Trophoblast cell (in vitro differentiated cells and primary cell): ENCODE data around the gene TMEM273.
A peak's percentile ranks its signal among the peaks of the same experiment; 100 is the strongest.

Experiments used
- DNase-seq, 2 donors: peaks; one replicate each; pipeline ENCODE4 v3.0.0-alpha.2; 2016
- H2AFZ ChIP-seq: 2 replicates; pipeline ENCODE4 v1.6.1; 2013; ENCODE audit warnings: low read length, moderate library complexity, mild to moderate bottlenecking; ENCODE audit not compliant: insufficient read depth, poor library complexity
- H2AK5ac ChIP-seq: 2 replicates; pipeline ENCODE4 v1.6.1; 2013; ENCODE audit warnings: mild to moderate bottlenecking, low read length
- H2BK120ac ChIP-seq: 2 replicates; pipeline ENCODE4 v1.6.1; 2013; ENCODE audit warnings: low read length, mild to moderate bottlenecking, moderate library complexity; ENCODE audit not compliant: insufficient read depth, poor library complexity
- H2BK12ac ChIP-seq: 2 replicates; pipeline ENCODE4 v1.6.1; 2013; ENCODE audit warnings: mild to moderate bottlenecking, low read length, moderate library complexity
- H2BK5ac ChIP-seq: 2 replicates; pipeline ENCODE4 v1.6.1; 2013; ENCODE audit warnings: low read length, low read depth, moderate library complexity, mild to moderate bottlenecking; ENCODE audit not compliant: poor library complexity
- H3K14ac ChIP-seq: 2 replicates; pipeline ENCODE4 v1.6.1; 2013; ENCODE audit warnings: mild to moderate bottlenecking, low read length
- H3K18ac ChIP-seq: 2 replicates; pipeline ENCODE4 v1.6.1; 2013; ENCODE audit warnings: mild to moderate bottlenecking, low read length
- H3K23ac ChIP-seq: 2 replicates; pipeline ENCODE4 v1.6.1; 2013; ENCODE audit warnings: low read length
- H3K27ac ChIP-seq: 2 replicates; pipeline ENCODE4 v1.5.1; 2013; ENCODE audit warnings: low read depth, mild to moderate bottlenecking, inconsistent platforms, low read length, moderate library complexity
- H3K27me3 ChIP-seq: 2 replicates; pipeline ENCODE4 v1.6.1; 2013; ENCODE audit warnings: inconsistent platforms, mild to moderate bottlenecking, low read length, moderate library complexity; ENCODE audit not compliant: insufficient read depth
- H3K36me3 ChIP-seq, 2 experiments: 1 replicate in 1 of 2; 2 replicates in 1 of 2; pipeline ENCODE4 v1.6.1; 2013; ENCODE audit warnings: low read length in 2 of 2, mild to moderate bottlenecking in 2 of 2, moderate library complexity in 1 of 2; ENCODE audit not compliant: insufficient read depth in 2 of 2, control insufficient read depth in 1 of 2
- H3K4ac ChIP-seq: 2 replicates; pipeline ENCODE4 v1.6.1; 2013; ENCODE audit warnings: low read depth, mild to moderate bottlenecking, low read length, moderate library complexity
- H3K4me1 ChIP-seq, 2 experiments: 1 replicate in 1 of 2; 2 replicates in 1 of 2; pipeline ENCODE4 v1.6.1; 2013; ENCODE audit warnings: low read length in 2 of 2, mild to moderate bottlenecking in 2 of 2, moderate library complexity in 1 of 2; ENCODE audit not compliant: insufficient read depth in 2 of 2, control insufficient read depth in 1 of 2
- H3K4me2 ChIP-seq: 2 replicates; pipeline ENCODE4 v1.6.1; 2013; ENCODE audit warnings: inconsistent platforms, mild to moderate bottlenecking, low read length, moderate library complexity
- H3K4me3 ChIP-seq: 2 replicates; pipeline ENCODE4 v1.5.1; 2013; ENCODE audit warnings: mild to moderate bottlenecking, low read depth, low read length, inconsistent platforms
- H3K79me1 ChIP-seq: one replicate; pipeline ENCODE4 v1.6.1; 2013; ENCODE audit warnings: low read length
- H3K79me2 ChIP-seq: 2 replicates; pipeline ENCODE4 v1.6.1; 2013; ENCODE audit warnings: low read length, mild to moderate bottlenecking; ENCODE audit not compliant: control insufficient read depth, insufficient read depth, poor library complexity
- H3K9ac ChIP-seq: 2 replicates; pipeline ENCODE4 v1.6.1; 2013; ENCODE audit warnings: mild to moderate bottlenecking, low read length
- H3K9me3 ChIP-seq: 2 replicates; pipeline ENCODE4 v1.6.1; 2013; ENCODE audit warnings: low read depth, mild to moderate bottlenecking, control low read depth, inconsistent platforms, low read length; ENCODE audit not compliant: insufficient read depth
- H4K12ac ChIP-seq: 2 replicates; pipeline ENCODE4 v1.6.1; 2013; ENCODE audit warnings: low read depth, mild to moderate bottlenecking, low read length, moderate library complexity
- H4K8ac ChIP-seq: 2 replicates; pipeline ENCODE4 v1.6.1; 2013; ENCODE audit warnings: low read depth, mild to moderate bottlenecking, low read length, moderate library complexity
- H4K91ac ChIP-seq: one replicate; pipeline ENCODE4 v1.6.1; 2013; ENCODE audit warnings: low read depth, mild to moderate bottlenecking, low read length, moderate library complexity
- WGBS: extraction: QIAGEN DNeasy Blood & Tissue Kit; methylation state at CpG from one replicate; pipeline ENCODE4 v1.1.7; 2013; ENCODE audit warnings: missing lambda C conversion rate; ENCODE audit not compliant: insufficient read length, insufficient coverage; ENCODE audit errors: extremely low coverage; 5-methylcytosine and 5-hydroxymethylcytosine counted together

TMEM273 gene

DNA sequence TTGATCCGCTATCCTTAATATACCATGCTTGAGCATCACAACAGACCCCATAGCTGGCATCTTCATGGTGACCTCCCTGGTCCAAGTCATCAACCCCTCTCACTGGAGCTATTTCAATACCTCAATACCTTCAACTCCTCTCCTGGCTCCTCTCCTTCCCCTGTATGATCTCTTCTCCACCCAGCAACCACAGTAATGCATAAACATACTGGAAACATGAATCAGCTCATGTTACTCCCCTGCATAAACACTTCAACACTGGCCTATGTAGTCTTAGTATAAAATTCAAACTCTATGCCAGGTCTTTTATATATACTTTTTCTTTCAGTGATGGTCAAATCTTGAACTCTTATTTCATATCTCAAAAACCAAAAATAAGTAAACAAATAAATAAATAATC lies 31.8 kb upstream of the TMEM273 start:
- no peak overlapping the region for H3K18ac ChIP-seq

DNA sequence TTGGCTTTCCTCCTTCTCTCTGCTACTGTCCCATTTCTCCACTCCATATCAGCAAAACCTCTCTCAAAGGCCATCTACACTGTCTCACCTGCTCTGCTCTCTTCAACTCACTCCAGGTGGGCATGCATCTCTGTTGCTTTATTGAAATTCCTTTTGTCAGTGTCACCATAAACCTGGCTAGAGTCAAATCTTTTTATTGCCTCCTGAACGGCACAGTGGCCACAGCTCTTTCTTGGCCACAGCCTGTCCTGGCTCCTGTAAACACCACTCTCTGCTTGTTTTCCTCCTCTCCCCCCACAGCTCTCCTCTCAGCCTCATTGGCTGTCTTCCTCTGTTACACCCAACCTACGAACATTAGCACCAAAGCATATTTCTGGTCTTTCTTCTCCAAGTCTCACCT lies 31.1 kb upstream of the TMEM273 start:
- H3K18ac ChIP-seq: no peak overlapping the region
- no peak overlapping the region for H4K8ac ChIP-seq
- no CpG with 5 or more reads among the region's 2 CpGs for WGBS
- H3K79me1 ChIP-seq: no peaks in the 10 kb centered on the region
- H3K9me3 ChIP-seq: no peaks in the 10 kb centered on the region
- no peak overlapping the region for H2BK12ac ChIP-seq
- H2AK5ac ChIP-seq: no peak overlapping the region
- no peak overlapping the region for H4K12ac ChIP-seq
- H3K4ac ChIP-seq: no peak overlapping the region
- H3K4me2 ChIP-seq: no peak overlapping the region
- DNase-seq: no peak
- H3K27ac ChIP-seq: no peak overlapping the region
- no peak overlapping the region for H4K91ac ChIP-seq
- H3K23ac ChIP-seq: no peak overlapping the region
- H3K14ac ChIP-seq: no peak overlapping the region
- no peak overlapping the region for H3K9ac ChIP-seq
- no peak overlapping the region for H2BK120ac ChIP-seq
- no peak overlapping the region for H2BK5ac ChIP-seq
- no peaks in the 10 kb centered on the region for H3K4me1 ChIP-seq
- H3K4me3 ChIP-seq: no peak overlapping the region
- H2AFZ ChIP-seq: no peak overlapping the region
- no peaks in the 10 kb centered on the region for H3K36me3 ChIP-seq
- H3K27me3 ChIP-seq: no peaks in the 10 kb centered on the region
- no peaks in the 10 kb centered on the region for H3K79me2 ChIP-seq

More for the DNA sequence above, 31.8 kb upstream of the TMEM273 start:
- H3K4me2 ChIP-seq: no peak overlapping the region
- H4K12ac ChIP-seq: no peak overlapping the region
- H2BK120ac ChIP-seq: no peak overlapping the region
- H3K9me3 ChIP-seq: no peaks in the 10 kb centered on the region
- no peaks in the 10 kb centered on the region for H3K36me3 ChIP-seq
- H3K4me3 ChIP-seq: no peak overlapping the region
- H3K27ac ChIP-seq: no peak overlapping the region
- no peaks in the 10 kb centered on the region for H3K4me1 ChIP-seq
- no peak overlapping the region for H2BK5ac ChIP-seq
- no peaks in the 10 kb centered on the region for H3K27me3 ChIP-seq
- H4K91ac ChIP-seq: no peak overlapping the region
- WGBS: no CpG with 5 or more reads among the region's 1 CpG
- no peak overlapping the region for H3K4ac ChIP-seq
- H3K79me1 ChIP-seq: no peaks in the 10 kb centered on the region
- H4K8ac ChIP-seq: no peak overlapping the region
- no peak overlapping the region for H2BK12ac ChIP-seq
- H3K9ac ChIP-seq: no peak overlapping the region
- no peaks in the 10 kb centered on the region for H3K79me2 ChIP-seq
- H3K14ac ChIP-seq: no peak overlapping the region
- DNase-seq: no peak
- H2AFZ ChIP-seq: no peak overlapping the region
- H3K23ac ChIP-seq: no peak overlapping the region
- H2AK5ac ChIP-seq: no peak overlapping the region

- Histone ChIP-seq H3K9me3 (no peaks in the 10 kb centered on the region), H4K91ac (no peak overlapping the region), H2AK5ac (no peak overlapping the region), H2AFZ (no peak overlapping the region), H3K4me3 (no peak overlapping the region), H2BK5ac (no peak overlapping the region), H3K23ac (no peak overlapping the region), H3K79me1 (no peaks in the 10 kb centered on the region), H3K4me2 (no peak overlapping the region), H3K27ac (no peak overlapping the region), H4K8ac (no peak overlapping the region), H3K14ac (no peak overlapping the region), H3K18ac (no peak overlapping the region), H3K4ac (no peak overlapping the region), H3K36me3 (no peaks in the 10 kb centered on the region), H2BK120ac (no peak overlapping the region), H3K4me1 (no peaks in the 10 kb centered on the region), H3K9ac (no peak overlapping the region), H3K79me2 (no peaks in the 10 kb centered on the region), H3K27me3 (no peaks in the 10 kb centered on the region), H2BK12ac (no peak overlapping the region), H4K12ac (no peak overlapping the region)
- DNase-seq: no peak
- WGBS: no CpG with 5 or more reads among the region's 2 CpGs
Observed at GRCh38 chr10:49218480-49218879, 30.3 kb upstream of the TMEM273 start.

DNA sequence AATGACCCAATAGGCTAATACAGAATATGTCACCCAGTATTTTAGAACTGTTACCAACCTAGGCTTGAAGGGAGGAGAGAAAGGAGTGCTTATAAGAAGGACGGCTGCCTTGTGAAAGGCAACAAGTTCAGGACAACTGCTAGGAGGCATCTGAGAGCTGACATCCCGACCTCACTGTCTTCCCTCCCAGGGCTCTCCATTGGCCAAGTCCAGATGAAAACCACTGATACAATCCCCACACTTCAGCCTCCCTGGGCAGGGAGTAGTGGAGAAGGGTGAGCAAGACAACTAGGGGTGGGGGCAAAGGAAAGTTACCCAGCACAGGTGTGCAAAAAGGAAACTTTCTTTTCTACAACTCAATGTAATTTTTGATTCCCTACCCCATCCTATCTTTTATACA lies 29.5 kb upstream of the TMEM273 start:
- no peak overlapping the region for H2AK5ac ChIP-seq
- no peak overlapping the region for H3K14ac ChIP-seq
- no peak overlapping the region for H3K4me2 ChIP-seq
- H2BK12ac ChIP-seq: no peak overlapping the region
- peak overlapping the region; percentile 62 for H3K9ac ChIP-seq
- WGBS: no CpG with 5 or more reads among the region's 2 CpGs
- H2BK5ac ChIP-seq: no peak overlapping the region
- H3K27ac ChIP-seq: no peak overlapping the region
- no peak overlapping the region for H3K18ac ChIP-seq
- H3K9me3 ChIP-seq: no peaks in the 10 kb centered on the region
- no peak for DNase-seq
- no peak overlapping the region for H3K23ac ChIP-seq
- H3K4ac ChIP-seq: no peak overlapping the region
- H3K4me3 ChIP-seq: no peak overlapping the region
- no peaks in the 10 kb centered on the region for H3K79me1 ChIP-seq
- no peak overlapping the region for H4K8ac ChIP-seq
- H4K91ac ChIP-seq: no peak overlapping the region
- no peaks in the 10 kb centered on the region for H3K4me1 ChIP-seq
- H2AFZ ChIP-seq: no peak overlapping the region
- no peaks in the 10 kb centered on the region for H3K27me3 ChIP-seq
- no peaks in the 10 kb centered on the region for H3K36me3 ChIP-seq
- no peak overlapping the region for H4K12ac ChIP-seq
- H3K79me2 ChIP-seq: no peaks in the 10 kb centered on the region
- H2BK120ac ChIP-seq: no peak overlapping the region
